K562 (cell line): Measurements from ENCODE around the gene SF3B4. TPM values are rescaled to one million over a fixed set of nuclear protein-coding genes. Genes with fewer than 3 reads are reported as not detected.
A peak's percentile ranks its signal among the peaks of the same experiment; 100 is the strongest.

ENCODE experiments used
- FOXA3 ChIP-seq, 2 experiments: fragments of 450-650 bp in 1 of 2; sonication (generic) in 1 of 2; formaldehyde crosslinking; IDR thresholded peaks in 1 of 2; conservative IDR thresholded peaks in 1 of 2; 2 replicates each; pipeline versions ENCODE4 v1.4.0 to v1.8.0; 2020 to 2022; ENCODE audit warnings: mild to moderate bottlenecking in 2 of 2, missing genetic modification reagents in 1 of 2
- FOXK2 ChIP-seq, 2 experiments: fragments of 450-650 bp; IDR thresholded peaks in 1 of 2; conservative IDR thresholded peaks in 1 of 2; 2 replicates each; pipeline ENCODE4 v1.6.1; 2016; ENCODE audit warnings: low read depth in 2 of 2, mild to moderate bottlenecking in 1 of 2
- GABPB2 ChIP-seq: fragments of 250-450 bp; sonication (Bioruptor Pico); conservative IDR thresholded peaks from 2 replicates; pipeline ENCODE4 v1.5.1; 2021; ENCODE audit warnings: mild to moderate bottlenecking
- HDAC6 ChIP-seq: IDR thresholded peaks from 2 replicates; pipeline ENCODE4 v1.6.1; 2012; ENCODE audit warnings: low read depth, mild to moderate bottlenecking, control low read depth, inconsistent platforms, low read length, moderate library complexity
- NBN ChIP-seq: fragments of 450-650 bp; IDR thresholded peaks from 2 replicates; pipeline ENCODE4 v1.6.1; 2016; ENCODE audit warnings: low read depth, mild to moderate bottlenecking
- POLR2A ChIP-seq: fragments of 450-650 bp; conservative IDR thresholded peaks from 2 replicates; pipeline ENCODE4 v1.6.1; 2016
- PRPF4 ChIP-seq: fragments of 200-400 bp; formaldehyde crosslinking; IDR thresholded peaks from one replicate; pipeline ENCODE4 v1.6.1; 2017; ENCODE audit warnings: low read length, low read depth, mild to moderate bottlenecking; ENCODE audit not compliant: insufficient read depth, poor library complexity, severe bottlenecking
- RBM14 ChIP-seq: fragments of 200-400 bp; formaldehyde crosslinking; IDR thresholded peaks from 2 replicates; pipeline ENCODE4 v1.6.1; 2018; ENCODE audit warnings: low read depth, mild to moderate bottlenecking, low read length, moderate library complexity, borderline replicate concordance; ENCODE audit not compliant: insufficient read depth
- STAG1 ChIP-seq: sonication (generic); formaldehyde crosslinking; IDR thresholded peaks from 2 replicates; pipeline ENCODE4 v1.5.0; 2020; ENCODE audit warnings: missing genetic modification reagents, borderline replicate concordance
- ZNF395 ChIP-seq: fragments of 200-800 bp; sonication (Bioruptor generic); IDR thresholded peaks from 2 replicates; pipeline ENCODE4 v1.6.1; 2017; ENCODE audit warnings: missing genetic modification characterization, missing compliant biosample characterization
- ZNF551 ChIP-seq: fragments of 250-450 bp; sonication (Bioruptor Pico); IDR thresholded peaks from 2 replicates; pipeline ENCODE4 v1.5.0; 2021; ENCODE audit warnings: mild to moderate bottlenecking, moderate library complexity
- polyA plus RNA-seq, 8 experiments: library from polyadenylated mRNA; depleted of rRNA in 4 of 8; stranded (reverse) in 5 of 8; unstranded in 3 of 8; fragments of >200 nt; fragmentation: Nextera tagmentation in 2 of 8; fragmentation: Illumina TruSeq in 1 of 8; extraction: Ambion mirVana in 2 of 8; extraction: Trizol in 1 of 8; gene quantifications; 2 replicates each; pipeline versions ENCODE4 v1.2.1 to v1.2.3, GENCODE V29; 2011 to 2014; ENCODE audit warnings: inconsistent platforms in 1 of 8, missing spikeins in 1 of 8
- total RNA-seq, 7 experiments: library from RNA; depleted of rRNA in 6 of 7; stranded (reverse); fragments of >200 nt in 6 of 7; fragmentation: Illumina TruSeq in 2 of 7; extraction: Trizol in 2 of 7; gene quantifications; 2 replicates each; pipeline versions ENCODE4 v1.2.1 to v1.2.3, GENCODE V29; 2011 to 2021; ENCODE audit warnings: low replicate concordance in 1 of 7
- TF ChIP-seq, protein P1 (sequence below): fragments of 450-650 bp; IDR thresholded peaks from 2 replicates; pipeline ENCODE4 v1.6.1; 2016; ENCODE audit warnings: low read depth
- TF ChIP-seq, protein P2 (sequence below): sonication (generic); formaldehyde crosslinking; IDR thresholded peaks from 2 replicates; pipeline ENCODE4 v1.8.1; 2023; ENCODE audit warnings: mild to moderate bottlenecking, missing genetic modification reagents

SF3B4 gene
- total and polyA plus RNA-seq, 9 of the 15 experiments (the other 6 are each of a cell fraction or from before 2014, with no cell fraction given): 3.0 to 88.0 (median 26.1) TPM

GRCh38 chr1:149885339-149886120, 42.1 kb downstream of the SF3B4 start (continued):
- TF ChIP-seq PRPF4: peak; percentile 86
- no peak for TF ChIP-seq RBM14
- TF ChIP-seq STAG1 (CRISPR knock-in tag): 0 out of 2 replicates have a peak, but pooled peaks have one; percentile 39
- TF ChIP-seq NBN: 0 out of 2 replicates have a peak, but pooled peaks have one; percentile 2
- TF ChIP-seq GABPB2 (CRISPR knock-in tag): 0 out of 2 replicates have a peak, but pooled peaks have one; percentile 8
- TF ChIP-seq, protein P1, sequence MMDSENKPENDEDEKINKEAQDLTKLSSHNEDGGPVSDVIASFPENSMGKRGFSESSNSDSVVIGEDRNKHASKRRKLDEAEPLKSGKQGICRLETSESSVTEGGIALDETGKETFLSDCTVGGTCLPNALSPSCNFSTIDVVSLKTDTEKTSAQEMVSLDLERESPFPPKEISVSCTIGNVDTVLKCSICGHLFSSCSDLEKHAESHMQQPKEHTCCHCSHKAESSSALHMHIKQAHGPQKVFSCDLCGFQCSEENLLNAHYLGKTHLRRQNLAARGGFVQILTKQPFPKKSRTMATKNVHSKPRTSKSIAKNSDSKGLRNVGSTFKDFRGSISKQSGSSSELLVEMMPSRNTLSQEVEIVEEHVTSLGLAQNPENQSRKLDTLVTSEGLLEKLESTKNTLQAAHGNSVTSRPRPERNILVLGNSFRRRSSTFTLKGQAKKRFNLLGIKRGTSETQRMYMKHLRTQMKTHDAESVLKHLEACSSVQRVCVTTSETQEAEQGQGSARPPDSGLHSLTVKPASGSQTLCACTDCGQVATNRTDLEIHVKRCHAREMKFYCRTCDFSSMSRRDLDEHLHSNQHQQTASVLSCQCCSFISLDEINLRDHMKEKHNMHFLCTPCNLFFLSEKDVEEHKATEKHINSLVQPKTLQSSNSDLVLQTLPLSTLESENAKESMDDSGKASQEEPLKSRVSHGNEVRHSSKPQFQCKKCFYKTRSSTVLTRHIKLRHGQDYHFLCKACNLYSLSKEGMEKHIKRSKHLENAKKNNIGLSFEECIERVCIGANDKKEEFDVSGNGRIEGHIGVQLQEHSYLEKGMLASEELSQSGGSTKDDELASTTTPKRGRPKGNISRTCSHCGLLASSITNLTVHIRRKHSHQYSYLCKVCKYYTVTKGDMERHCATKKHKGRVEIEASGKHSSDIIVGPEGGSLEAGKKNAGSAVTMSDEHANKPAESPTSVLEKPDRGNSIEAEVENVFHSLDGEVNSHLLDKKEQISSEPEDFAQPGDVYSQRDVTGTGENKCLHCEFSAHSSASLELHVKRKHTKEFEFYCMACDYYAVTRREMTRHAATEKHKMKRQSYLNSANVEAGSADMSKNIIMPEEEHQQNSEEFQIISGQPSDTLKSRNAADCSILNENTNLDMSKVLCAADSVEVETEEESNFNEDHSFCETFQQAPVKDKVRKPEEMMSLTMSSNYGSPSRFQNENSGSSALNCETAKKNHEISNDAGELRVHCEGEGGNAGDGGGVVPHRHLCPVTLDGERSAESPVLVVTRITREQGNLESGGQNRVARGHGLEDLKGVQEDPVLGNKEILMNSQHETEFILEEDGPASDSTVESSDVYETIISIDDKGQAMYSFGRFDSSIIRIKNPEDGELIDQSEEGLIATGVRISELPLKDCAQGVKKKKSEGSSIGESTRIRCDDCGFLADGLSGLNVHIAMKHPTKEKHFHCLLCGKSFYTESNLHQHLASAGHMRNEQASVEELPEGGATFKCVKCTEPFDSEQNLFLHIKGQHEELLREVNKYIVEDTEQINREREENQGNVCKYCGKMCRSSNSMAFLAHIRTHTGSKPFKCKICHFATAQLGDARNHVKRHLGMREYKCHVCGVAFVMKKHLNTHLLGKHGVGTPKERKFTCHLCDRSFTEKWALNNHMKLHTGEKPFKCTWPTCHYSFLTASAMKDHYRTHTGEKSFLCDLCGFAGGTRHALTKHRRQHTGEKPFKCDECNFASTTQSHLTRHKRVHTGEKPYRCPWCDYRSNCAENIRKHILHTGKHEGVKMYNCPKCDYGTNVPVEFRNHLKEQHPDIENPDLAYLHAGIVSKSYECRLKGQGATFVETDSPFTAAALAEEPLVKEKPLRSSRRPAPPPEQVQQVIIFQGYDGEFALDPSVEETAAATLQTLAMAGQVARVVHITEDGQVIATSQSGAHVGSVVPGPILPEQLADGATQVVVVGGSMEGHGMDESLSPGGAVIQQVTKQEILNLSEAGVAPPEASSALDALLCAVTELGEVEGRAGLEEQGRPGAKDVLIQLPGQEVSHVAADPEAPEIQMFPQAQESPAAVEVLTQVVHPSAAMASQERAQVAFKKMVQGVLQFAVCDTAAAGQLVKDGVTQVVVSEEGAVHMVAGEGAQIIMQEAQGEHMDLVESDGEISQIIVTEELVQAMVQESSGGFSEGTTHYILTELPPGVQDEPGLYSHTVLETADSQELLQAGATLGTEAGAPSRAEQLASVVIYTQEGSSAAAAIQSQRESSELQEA: no peak
- peak in 1 of 2 experiments; percentile 49; a peak in 1 of 4 replicates for TF ChIP-seq FOXK2 (conservative IDR thresholded peaks at IDR 0.05 in 1 of 2, IDR thresholded peaks at IDR 0.05 in 1 of 2; ENCODE audit: low read depth in 2 of 2)
- no peak for TF ChIP-seq HDAC6
- no peak for TF ChIP-seq ZNF551 (CRISPR knock-in tag)
- TF ChIP-seq ZNF395: 0 out of 2 replicates have a peak, but pooled peaks have one; percentile 1
- TF ChIP-seq, protein P2, sequence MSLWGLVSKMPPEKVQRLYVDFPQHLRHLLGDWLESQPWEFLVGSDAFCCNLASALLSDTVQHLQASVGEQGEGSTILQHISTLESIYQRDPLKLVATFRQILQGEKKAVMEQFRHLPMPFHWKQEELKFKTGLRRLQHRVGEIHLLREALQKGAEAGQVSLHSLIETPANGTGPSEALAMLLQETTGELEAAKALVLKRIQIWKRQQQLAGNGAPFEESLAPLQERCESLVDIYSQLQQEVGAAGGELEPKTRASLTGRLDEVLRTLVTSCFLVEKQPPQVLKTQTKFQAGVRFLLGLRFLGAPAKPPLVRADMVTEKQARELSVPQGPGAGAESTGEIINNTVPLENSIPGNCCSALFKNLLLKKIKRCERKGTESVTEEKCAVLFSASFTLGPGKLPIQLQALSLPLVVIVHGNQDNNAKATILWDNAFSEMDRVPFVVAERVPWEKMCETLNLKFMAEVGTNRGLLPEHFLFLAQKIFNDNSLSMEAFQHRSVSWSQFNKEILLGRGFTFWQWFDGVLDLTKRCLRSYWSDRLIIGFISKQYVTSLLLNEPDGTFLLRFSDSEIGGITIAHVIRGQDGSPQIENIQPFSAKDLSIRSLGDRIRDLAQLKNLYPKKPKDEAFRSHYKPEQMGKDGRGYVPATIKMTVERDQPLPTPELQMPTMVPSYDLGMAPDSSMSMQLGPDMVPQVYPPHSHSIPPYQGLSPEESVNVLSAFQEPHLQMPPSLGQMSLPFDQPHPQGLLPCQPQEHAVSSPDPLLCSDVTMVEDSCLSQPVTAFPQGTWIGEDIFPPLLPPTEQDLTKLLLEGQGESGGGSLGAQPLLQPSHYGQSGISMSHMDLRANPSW: no peak
- TF ChIP-seq FOXA3 (CRISPR knock-in tag; conservative IDR thresholded peaks at IDR 0.05 in 1 of 2, IDR thresholded peaks at IDR 0.05 in 1 of 2): no peak
- peak; percentile 18 for TF ChIP-seq POLR2A
